HG02759 (cell line): ENCODE measurements around the gene AKR1D1.
"Not testable (repeated sequence)": the region's sequence is repeated elsewhere in the genome, so short reads cannot be mapped to it uniquely, and the experiment has no call there.

ENCODE experiments used
- ATAC-seq: cut with Tn5 transposase; IDR thresholded peaks from one replicate; pipeline ENCODE4 v1.9.1; 2021; ENCODE audit warnings: mild to moderate bottlenecking, moderate library complexity; ENCODE audit not compliant: unreplicated experiment

The AKR1D1 gene

GRCh38 chr7:138116892-138117291 is 40.6 kb downstream of the AKR1D1 start:
- no peak for ATAC-seq

- ATAC-seq, result no peak
These were observed 44.0 kb downstream of the AKR1D1 start for GRCh38 chr7:138120140-138120827.

GRCh38 chr7:138122162-138122561 is 45.9 kb downstream of the AKR1D1 start:
- no peak for ATAC-seq

GRCh38 chr7:138125119-138125518 is 48.9 kb downstream of the AKR1D1 start:
- no peak for ATAC-seq

GRCh38 chr7:138125598-138126111 is 49.4 kb downstream of the AKR1D1 start:
- peak; percentile 69 for ATAC-seq

- ATAC-seq, result no peak
These were observed 50.7 kb downstream of the AKR1D1 start for GRCh38 chr7:138126928-138127327.

- ATAC-seq, result no peak
These were observed 51.7 kb downstream of the AKR1D1 start for GRCh38 chr7:138127996-138128395.

GRCh38 chr7:138129551-138130165 is 53.4 kb downstream of the AKR1D1 start:
- no peak for ATAC-seq

- ATAC-seq, result no peak
These were observed 61.3 kb downstream of the AKR1D1 start for GRCh38 chr7:138137423-138138171.

GRCh38 chr7:138138244-138138643 is 62.0 kb downstream of the AKR1D1 start:
- no peak for ATAC-seq

- ATAC-seq, result no peak
These were observed 66.4 kb downstream of the AKR1D1 start for GRCh38 chr7:138142583-138143201.

- no peak for ATAC-seq
These were observed 68.7 kb downstream of the AKR1D1 start for GRCh38 chr7:138144958-138145357.

GRCh38 chr7:138146221-138146620 is 70.0 kb downstream of the AKR1D1 start:
- not testable (repeated sequence) for ATAC-seq

- ATAC-seq, result not testable (repeated sequence)
These were observed 70.8 kb downstream of the AKR1D1 start for GRCh38 chr7:138146757-138147734.

- no peak for ATAC-seq
These were observed 75.7 kb downstream of the AKR1D1 start for GRCh38 chr7:138151731-138152577.

GRCh38 chr7:138154661-138155060 is 78.4 kb downstream of the AKR1D1 start:
- no peak for ATAC-seq

GRCh38 chr7:138157702-138158101 is 81.4 kb downstream of the AKR1D1 start:
- ATAC-seq, result no peak

- ATAC-seq, result no peak
These were observed 82.7 kb downstream of the AKR1D1 start for GRCh38 chr7:138158739-138159528.
